Activated CD4-positive, alpha-beta memory T cell treated with anti-CD3 and anti-CD28 coated beads for 36 hours (primary cell): ENCODE measurements around the gene LAMP2. TPM values are rescaled to one million over a fixed set of nuclear protein-coding genes. Genes with fewer than 3 reads are reported as not detected.
A peak's percentile ranks its signal among the peaks of the same experiment; 100 is the strongest.

Source experiments
- CTCF ChIA-PET: fragments of 350-600 bp; sonication (Branson Sonifier 250); formaldehyde crosslinking; loops from one replicate; lab custom pipeline; 2021; ENCODE audit warnings: antibody characterized with exemption, inconsistent platforms; lab: Charles Lee
- POLR2A ChIA-PET: fragments of 350-600 bp; sonication (Branson Sonifier 250); formaldehyde crosslinking; loops from one replicate; lab custom pipeline; 2021; ENCODE audit warnings: antibody characterized with exemption; lab: Charles Lee
- DNase-seq: peaks from one replicate; pipeline ENCODE4 v3.0.0-alpha.2; 2020
- H3K27ac Mint-ChIP-seq: one replicate; pipeline ENCODE4 v1.8.0; 2021; ENCODE audit warnings: mixed read lengths
- H3K27me3 Mint-ChIP-seq: one replicate; pipeline ENCODE4 v1.8.0; 2021; ENCODE audit warnings: mixed read lengths
- H3K36me3 Mint-ChIP-seq: one replicate; pipeline ENCODE4 v1.8.0; 2021; ENCODE audit warnings: mixed read lengths
- H3K4me1 Mint-ChIP-seq: one replicate; pipeline ENCODE4 v1.8.0; 2021; ENCODE audit warnings: low read depth, mixed read lengths
- H3K4me3 Mint-ChIP-seq: one replicate; pipeline ENCODE4 v1.8.0; 2021; ENCODE audit warnings: mild to moderate bottlenecking, mixed read lengths
- H3K9me3 Mint-ChIP-seq: one replicate; pipeline ENCODE4 v1.8.0; 2021; ENCODE audit warnings: mixed read lengths
- intact Hi-C: fragments of 100-400 bp; cut with micrococcal nuclease; formaldehyde crosslinking; loops from one replicate; pipeline ENCODE4 v1.15.1; 2023
- total RNA-seq, 2 experiments: library from RNA; stranded (reverse); gene quantifications; one replicate each; pipeline ENCODE4 v1.2.3, GENCODE V29; 2021

LAMP2 gene
- total RNA-seq, 2 experiments from 2014 or later = 38.5 to 38.7 TPM

DNA sequence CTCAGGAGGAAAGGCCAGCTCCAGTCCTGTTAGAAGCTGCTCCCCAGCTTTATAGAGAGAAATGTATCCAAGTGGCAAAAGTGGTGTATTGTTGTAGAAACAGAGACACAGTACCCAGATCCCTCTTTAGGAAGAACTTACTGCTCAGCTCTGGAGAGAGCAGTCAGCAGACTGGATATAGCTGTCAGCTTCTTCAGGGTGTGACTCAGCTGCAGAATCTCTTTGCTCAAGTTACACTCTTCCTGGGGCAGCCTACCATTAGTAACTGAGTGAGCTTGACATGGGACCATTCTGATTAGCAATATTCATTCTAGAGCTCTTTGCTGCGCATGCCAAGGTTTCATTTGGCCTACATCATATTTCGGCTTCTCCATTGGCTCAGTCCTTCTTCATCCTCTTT, 66.7 kb downstream of the LAMP2 start:
- POLR2A ChIA-PET = no interaction called here
- Mint-ChIP-seq H3K27ac (no peak overlapping the region), H3K27me3 (no peaks in the 10 kb centered on the region), H3K9me3 (peaks cover 4% of the 10 kb centered on the region), H3K4me1 (no peaks in the 10 kb centered on the region), H3K36me3 (no peaks in the 10 kb centered on the region), H3K4me3 (no peak overlapping the region)
- intact Hi-C loops = no loop called here
- no peak for DNase-seq
- CTCF ChIA-PET = no interaction called here

DNA sequence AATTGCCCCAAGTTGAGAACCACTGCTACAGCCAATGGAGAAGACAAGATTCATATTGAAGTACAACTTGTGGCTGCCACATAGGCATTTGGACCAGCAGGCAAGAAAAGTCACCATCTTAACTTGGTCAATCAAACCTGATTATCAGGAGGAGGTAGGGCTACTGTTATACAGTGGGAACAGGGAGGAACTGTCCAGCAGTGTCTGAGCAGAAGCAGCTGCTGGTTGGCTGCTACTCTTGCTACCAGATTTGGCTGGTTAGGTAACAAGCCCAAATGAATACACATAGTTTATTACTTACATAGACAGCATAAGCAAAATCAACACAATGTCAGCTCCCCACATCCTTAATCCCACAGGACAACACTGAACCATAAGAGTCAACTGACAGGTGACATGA, 67.8 kb downstream of the LAMP2 start:
- Mint-ChIP-seq H3K27me3 (no peaks in the 10 kb centered on the region), H3K4me1 (no peaks in the 10 kb centered on the region), H3K4me3 (no peak overlapping the region), H3K9me3 (peaks cover 4% of the 10 kb centered on the region), H3K27ac (no peak overlapping the region), H3K36me3 (no peaks in the 10 kb centered on the region)
- no peak for DNase-seq
- intact Hi-C loops = no loop called here
- POLR2A ChIA-PET = no interaction called here
- CTCF ChIA-PET = no interaction called here

DNA sequence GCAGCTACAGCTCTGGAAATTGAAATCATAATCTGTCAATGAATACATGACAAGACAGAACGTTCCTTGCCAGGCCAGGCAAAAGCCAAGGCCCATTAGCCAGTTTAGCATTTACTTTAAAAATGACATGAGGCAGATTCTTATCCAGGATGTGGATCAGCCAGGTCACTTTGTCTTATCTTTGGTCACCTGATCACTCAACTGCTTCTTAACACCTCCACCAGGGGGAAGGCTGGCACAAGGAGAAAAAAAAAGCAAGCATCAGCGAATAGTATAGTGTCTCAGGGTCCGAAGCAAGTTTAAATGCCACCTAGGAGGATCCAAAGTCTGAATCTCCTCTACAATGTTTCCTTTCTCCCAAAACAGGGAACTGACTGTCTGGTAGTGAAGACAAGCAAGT, 88.4 kb downstream of the LAMP2 start:
- POLR2A ChIA-PET = no interaction called here
- DNase-seq = peak; percentile 24

DNA sequence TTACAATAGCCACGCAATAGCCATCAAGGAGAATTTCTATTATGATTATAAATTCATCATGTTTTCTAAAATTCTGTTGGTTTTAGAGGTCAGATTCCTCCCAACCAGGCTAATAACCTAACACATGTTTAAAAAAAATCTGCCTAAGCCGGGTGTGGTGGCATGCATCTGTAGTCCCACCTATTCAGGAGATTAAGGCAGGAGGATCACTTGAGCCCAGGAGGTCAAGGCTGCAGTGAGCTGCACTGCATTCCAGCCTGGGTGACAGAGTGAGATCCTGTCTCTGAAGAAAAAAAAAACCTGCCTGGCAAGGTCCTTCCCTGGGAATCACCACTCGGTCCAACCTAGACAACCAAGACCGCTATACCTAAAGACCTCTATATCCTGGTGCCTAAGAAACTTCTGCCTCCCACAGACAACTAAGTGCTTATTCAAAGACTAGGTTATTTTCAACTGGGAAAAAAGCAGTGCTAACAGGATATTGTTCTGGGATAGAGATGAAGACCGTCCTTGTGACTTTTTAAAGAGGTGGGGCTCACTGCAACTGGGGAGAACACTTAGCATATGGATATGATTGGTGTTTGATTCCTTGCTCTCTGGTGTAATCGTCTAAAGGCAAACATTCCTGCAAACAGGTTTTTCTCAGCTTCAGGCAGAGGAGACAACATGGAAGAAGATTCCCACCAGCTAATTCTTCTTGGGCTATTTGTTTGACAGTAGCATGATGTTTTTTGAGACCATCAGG, 89.0 kb downstream of the LAMP2 start:
- Mint-ChIP-seq H3K27me3 (peaks cover 1% of the 10 kb centered on the region), H3K27ac (no peak overlapping the region), H3K36me3 (no peaks in the 10 kb centered on the region), H3K9me3 (no peaks in the 10 kb centered on the region), H3K4me3 (no peak overlapping the region), H3K4me1 (peaks cover 5% of the 10 kb centered on the region)
- ChIA-PET POLR2A (no interaction called here), CTCF (interaction anchor here (1.2 kb wide), 1 partner anchor 96 kb away, joined by 3 read pairs; no protein-coding TSS in a partner anchor)
- intact Hi-C loops = loop anchor here (1.0 kb wide), 1 partner anchor 95 kb away; no protein-coding TSS in a partner anchor
- DNase-seq = no peak

More for the DNA sequence above, 88.4 kb downstream of the LAMP2 start:
- Mint-ChIP-seq H3K36me3 (no peaks in the 10 kb centered on the region), H3K4me3 (no peak overlapping the region), H3K9me3 (no peaks in the 10 kb centered on the region), H3K27me3 (peaks cover 1% of the 10 kb centered on the region), H3K4me1 (peaks cover 5% of the 10 kb centered on the region), H3K27ac (no peak overlapping the region)
- intact Hi-C loops = loop anchor here (1.0 kb wide), 1 partner anchor 95 kb away; no protein-coding TSS in a partner anchor
- CTCF ChIA-PET = interaction anchor here (0.6 to 1.4 kb wide), 3 partner anchors 24 to 95 kb away, joined by 3 to 4 read pairs (median 3); no protein-coding TSS in a partner anchor

DNA sequence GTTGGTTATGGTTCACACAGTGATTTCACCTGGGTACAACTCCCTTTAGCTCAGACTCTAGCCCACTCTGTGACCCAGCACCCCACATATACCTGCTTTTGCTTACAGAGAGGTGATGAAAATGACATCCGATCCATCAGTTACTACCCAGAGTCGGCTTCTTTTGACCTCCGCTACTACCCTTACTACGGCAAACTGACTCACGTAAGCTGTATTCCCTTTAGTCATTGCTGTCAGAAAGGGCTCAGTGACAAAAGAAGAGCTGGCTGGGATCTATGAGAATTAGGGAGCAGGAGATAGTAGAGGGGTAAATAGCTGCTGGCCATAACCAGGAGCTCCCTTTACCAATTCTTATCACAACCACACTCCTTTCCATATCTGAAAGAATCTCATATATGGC, 90.5 kb downstream of the LAMP2 start:
- POLR2A ChIA-PET = interaction anchor here (0.6 kb wide), 1 partner anchor 669 kb away, joined by 3 read pairs; no protein-coding TSS in a partner anchor
- intact Hi-C loops = no loop called here

More for the DNA sequence above, 90.5 kb downstream of the LAMP2 start:
- H3K4me1 Mint-ChIP-seq = peaks cover 5% of the 10 kb centered on the region
- no peak overlapping the region for H3K27ac Mint-ChIP-seq
- H3K27me3 Mint-ChIP-seq = peaks cover 1% of the 10 kb centered on the region
- no peak overlapping the region for H3K4me3 Mint-ChIP-seq
- H3K36me3 Mint-ChIP-seq = no peaks in the 10 kb centered on the region
- no peak for DNase-seq
- H3K9me3 Mint-ChIP-seq = no peaks in the 10 kb centered on the region
- CTCF ChIA-PET = interaction anchor here (1.0 to 1.1 kb wide), 2 partner anchors 14 to 108 kb away, joined by 3 read pairs; no protein-coding TSS in a partner anchor

Other genes with a start within 250 kb of the LAMP2 start
- gene ZBTB33, start 218.5 kb downstream of the LAMP2 start, total RNA-seq = 10 to 100 TPM; 13.6 to 14.0 TPM
- not detected for gene TMEM255A, start 157.8 kb downstream of the LAMP2 start, total RNA-seq
- gene ATP1B4, start 107.2 kb downstream of the LAMP2 start, total RNA-seq = not detected
- 10 to 100 TPM; 39.4 to 40.2 TPM for gene CUL4B, start 91.7 kb upstream of the LAMP2 start, total RNA-seq
- gene MCTS1, start 134.8 kb upstream of the LAMP2 start, total RNA-seq = 10 to 100 TPM; 67.5 to 70.9 TPM
- gene C1GALT1C1, start 160.8 kb upstream of the LAMP2 start, total RNA-seq = 10 to 100 TPM; 17.7 to 19.7 TPM